ENCODE data around the gene TMEM117. TPM values are rescaled to one million over a fixed set of nuclear protein-coding genes. Genes with fewer than 3 reads are reported as not detected.

Gene TMEM117
- total RNA-seq, 1 donor from 2014 or later: 11.6 TPM

- Mint-ChIP-seq H3K4me3 (ENCODE audit: low read depth) (no peak overlapping the region), H3K27ac (no peak overlapping the region), H3K27me3 (no peaks in the 10 kb centered on the region), H3K9me3 (ENCODE audit: low read depth) (no peaks in the 10 kb centered on the region), H3K4me1 (ENCODE audit: low read depth) (no peaks in the 10 kb centered on the region), H3K36me3 (ENCODE audit: insufficient read depth) (no peaks in the 10 kb centered on the region)
- peak; percentile 69 for TF ChIP-seq CTCF (IDR thresholded peaks at IDR 0.05; ENCODE audit: unreplicated experiment)
- no peak for DNase-seq (ENCODE audit: low spot score, unreplicated experiment)
Measured at GRCh38 chr12:44015333-44015941, 179.6 kb downstream of the TMEM117 start.

GRCh38 chr12:44017216-44017615, 181.3 kb downstream of the TMEM117 start:
- Mint-ChIP-seq H3K4me1 (ENCODE audit: low read depth) (no peaks in the 10 kb centered on the region), H3K36me3 (ENCODE audit: insufficient read depth) (no peaks in the 10 kb centered on the region), H3K9me3 (ENCODE audit: low read depth) (peaks cover under 1% of the 10 kb centered on the region), H3K4me3 (ENCODE audit: low read depth) (no peak overlapping the region), H3K27me3 (no peaks in the 10 kb centered on the region), H3K27ac (no peak overlapping the region)
- no peak for TF ChIP-seq CTCF (IDR thresholded peaks at IDR 0.05; ENCODE audit: unreplicated experiment)
- DNase-seq (ENCODE audit: low spot score, unreplicated experiment): no peak

GRCh38 chr12:44019118-44019517, 183.2 kb downstream of the TMEM117 start:
- TF ChIP-seq CTCF (IDR thresholded peaks at IDR 0.05; ENCODE audit: unreplicated experiment): no peak
- no peaks in the 10 kb centered on the region for H3K36me3 Mint-ChIP-seq (ENCODE audit: insufficient read depth)

GRCh38 chr12:44020555-44020954, 184.7 kb downstream of the TMEM117 start:
- H3K36me3 Mint-ChIP-seq (ENCODE audit: insufficient read depth): no peaks in the 10 kb centered on the region
- H3K27me3 Mint-ChIP-seq: no peaks in the 10 kb centered on the region
- H3K4me3 Mint-ChIP-seq (ENCODE audit: low read depth): no peak overlapping the region
- peaks cover 5% of the 10 kb centered on the region for H3K9me3 Mint-ChIP-seq (ENCODE audit: low read depth)
- no peak for TF ChIP-seq CTCF (IDR thresholded peaks at IDR 0.05; ENCODE audit: unreplicated experiment)
- no peaks in the 10 kb centered on the region for H3K4me1 Mint-ChIP-seq (ENCODE audit: low read depth)
- DNase-seq (ENCODE audit: low spot score, unreplicated experiment): no peak
- no peak overlapping the region for H3K27ac Mint-ChIP-seq

More at GRCh38 chr12:44019118-44019517, 183.2 kb downstream of the TMEM117 start:
- no peak for DNase-seq (ENCODE audit: low spot score, unreplicated experiment)
- Mint-ChIP-seq H3K27ac (no peak overlapping the region), H3K9me3 (ENCODE audit: low read depth) (peaks cover 5% of the 10 kb centered on the region), H3K27me3 (no peaks in the 10 kb centered on the region), H3K4me3 (ENCODE audit: low read depth) (no peak overlapping the region), H3K4me1 (ENCODE audit: low read depth) (no peaks in the 10 kb centered on the region)

DNA sequence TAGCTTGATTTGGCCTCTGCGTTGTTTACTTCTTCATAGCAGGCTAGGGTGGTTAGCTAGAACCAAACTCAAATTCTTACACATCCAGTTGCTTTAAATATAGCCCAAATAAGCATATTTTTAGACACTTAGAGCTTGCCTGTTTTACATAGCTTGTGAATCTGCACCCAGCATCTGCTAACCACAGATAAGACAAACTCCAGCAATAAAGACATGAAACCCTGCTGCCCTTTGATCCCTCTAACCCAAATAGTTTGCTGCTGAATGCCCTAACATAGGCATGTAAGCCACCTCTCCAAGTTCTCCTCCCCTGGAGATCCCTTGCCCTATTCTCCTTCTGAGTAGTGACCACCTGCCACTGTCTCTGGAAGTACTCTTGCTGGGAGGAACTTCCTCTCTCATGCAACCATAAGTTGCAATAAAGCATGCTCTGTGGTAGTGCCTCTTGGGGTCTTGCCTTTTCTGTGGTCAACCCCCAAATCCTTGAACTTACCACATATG, 185.6 kb downstream of the TMEM117 start:
- H3K27me3 Mint-ChIP-seq: no peaks in the 10 kb centered on the region
- no peak for TF ChIP-seq CTCF (IDR thresholded peaks at IDR 0.05; ENCODE audit: unreplicated experiment)
- no peak overlapping the region for H3K4me3 Mint-ChIP-seq (ENCODE audit: low read depth)
- H3K4me1 Mint-ChIP-seq (ENCODE audit: low read depth): no peaks in the 10 kb centered on the region
- no peak overlapping the region for H3K27ac Mint-ChIP-seq
- no peaks in the 10 kb centered on the region for H3K36me3 Mint-ChIP-seq (ENCODE audit: insufficient read depth)
- H3K9me3 Mint-ChIP-seq (ENCODE audit: low read depth): peaks cover 5% of the 10 kb centered on the region
- no peak for DNase-seq (ENCODE audit: low spot score, unreplicated experiment)

All from progenitor cell of endocrine pancreas (in vitro differentiated cells).